22Rv1 (cell line): ENCODE measurements around the gene RAB43.

Experiments
- H3K27ac ChIP-seq: fragments of 450-650 bp; 2 replicates; pipeline ENCODE4 v1.5.1; 2017
- ZFX ChIP-seq: fragments of 450-650 bp; IDR thresholded peaks from 2 replicates; pipeline ENCODE4 v1.6.1; 2017; ENCODE audit warnings: antibody characterized with exemption, borderline replicate concordance
- TF ChIP-seq, protein P1 (sequence below): fragments of 450-650 bp; IDR thresholded peaks from 2 replicates; pipeline ENCODE4 v1.5.1; 2017; ENCODE audit warnings: mild to moderate bottlenecking

Gene RAB43

DNA sequence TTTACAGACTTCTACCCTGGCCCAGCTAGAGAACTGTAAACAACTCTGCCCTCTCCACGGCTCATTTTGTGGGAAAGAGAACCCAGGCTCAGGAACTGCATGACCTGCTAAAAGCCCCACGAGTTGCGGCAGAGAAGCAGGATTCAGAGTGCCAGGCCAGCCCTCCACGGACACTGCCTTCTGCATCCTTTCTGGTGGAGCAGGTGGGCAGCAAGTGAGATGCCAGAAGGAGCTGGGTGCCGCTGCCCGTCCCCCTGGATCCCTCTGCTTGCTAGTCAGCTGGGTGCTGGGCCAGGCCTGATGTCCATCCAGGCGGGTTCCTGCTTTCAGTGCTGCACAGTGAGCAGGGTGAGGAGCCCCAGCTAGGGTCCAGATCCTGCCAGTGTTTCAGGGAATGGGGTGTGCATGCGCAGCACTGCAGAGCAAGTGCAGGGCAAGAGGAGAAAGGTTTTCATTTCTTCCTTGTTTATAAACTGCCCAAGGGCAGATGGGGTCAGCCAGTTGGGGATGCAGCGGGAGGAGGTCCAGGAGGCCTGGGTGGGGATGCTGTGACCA is 5.2 kb upstream of the RAB43 start:
- no peak overlapping the region for H3K27ac ChIP-seq
- TF ChIP-seq ZFX = no peak
- TF ChIP-seq, protein P1, sequence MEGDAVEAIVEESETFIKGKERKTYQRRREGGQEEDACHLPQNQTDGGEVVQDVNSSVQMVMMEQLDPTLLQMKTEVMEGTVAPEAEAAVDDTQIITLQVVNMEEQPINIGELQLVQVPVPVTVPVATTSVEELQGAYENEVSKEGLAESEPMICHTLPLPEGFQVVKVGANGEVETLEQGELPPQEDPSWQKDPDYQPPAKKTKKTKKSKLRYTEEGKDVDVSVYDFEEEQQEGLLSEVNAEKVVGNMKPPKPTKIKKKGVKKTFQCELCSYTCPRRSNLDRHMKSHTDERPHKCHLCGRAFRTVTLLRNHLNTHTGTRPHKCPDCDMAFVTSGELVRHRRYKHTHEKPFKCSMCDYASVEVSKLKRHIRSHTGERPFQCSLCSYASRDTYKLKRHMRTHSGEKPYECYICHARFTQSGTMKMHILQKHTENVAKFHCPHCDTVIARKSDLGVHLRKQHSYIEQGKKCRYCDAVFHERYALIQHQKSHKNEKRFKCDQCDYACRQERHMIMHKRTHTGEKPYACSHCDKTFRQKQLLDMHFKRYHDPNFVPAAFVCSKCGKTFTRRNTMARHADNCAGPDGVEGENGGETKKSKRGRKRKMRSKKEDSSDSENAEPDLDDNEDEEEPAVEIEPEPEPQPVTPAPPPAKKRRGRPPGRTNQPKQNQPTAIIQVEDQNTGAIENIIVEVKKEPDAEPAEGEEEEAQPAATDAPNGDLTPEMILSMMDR = no peak

DNA sequence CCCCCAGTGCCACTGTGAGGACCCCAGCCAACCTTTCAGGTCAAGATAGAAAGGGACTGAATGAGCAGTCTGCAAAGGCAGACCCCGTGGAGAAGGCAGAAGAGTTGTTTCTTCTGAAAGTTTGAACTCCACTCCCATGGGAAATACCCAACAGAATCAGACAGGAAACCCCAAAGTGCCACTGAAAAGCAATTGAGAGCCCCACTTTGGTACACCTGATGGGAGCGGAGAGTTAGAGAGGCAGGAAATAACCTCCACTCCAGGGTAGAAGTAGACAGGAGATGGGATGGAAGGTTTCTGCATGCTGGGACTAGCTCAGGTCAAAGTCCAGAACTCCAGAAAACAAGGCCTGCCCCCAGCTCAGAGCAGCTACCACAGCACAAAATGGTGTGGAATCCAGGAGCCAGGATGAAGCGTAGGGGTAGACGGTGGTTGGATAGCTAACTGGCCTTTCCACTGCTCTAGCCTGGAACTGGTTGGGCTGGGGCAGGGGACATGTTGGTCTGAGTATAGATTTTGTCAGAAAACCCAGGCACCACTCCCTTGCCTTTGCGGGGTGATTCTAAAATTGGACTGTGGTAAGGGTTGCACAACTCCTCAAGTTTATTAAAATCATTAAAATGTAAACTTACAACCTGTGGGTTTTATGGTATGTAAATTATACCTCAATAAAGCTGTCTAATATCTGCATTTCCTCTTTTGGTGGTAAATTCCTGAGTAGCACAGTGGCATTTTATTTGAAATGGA is 1.9 kb upstream of the RAB43 start:
- no peak for TF ChIP-seq ZFX
- TF ChIP-seq, protein P1 = no peak
- peak overlapping the region; percentile 85 for H3K27ac ChIP-seq

DNA sequence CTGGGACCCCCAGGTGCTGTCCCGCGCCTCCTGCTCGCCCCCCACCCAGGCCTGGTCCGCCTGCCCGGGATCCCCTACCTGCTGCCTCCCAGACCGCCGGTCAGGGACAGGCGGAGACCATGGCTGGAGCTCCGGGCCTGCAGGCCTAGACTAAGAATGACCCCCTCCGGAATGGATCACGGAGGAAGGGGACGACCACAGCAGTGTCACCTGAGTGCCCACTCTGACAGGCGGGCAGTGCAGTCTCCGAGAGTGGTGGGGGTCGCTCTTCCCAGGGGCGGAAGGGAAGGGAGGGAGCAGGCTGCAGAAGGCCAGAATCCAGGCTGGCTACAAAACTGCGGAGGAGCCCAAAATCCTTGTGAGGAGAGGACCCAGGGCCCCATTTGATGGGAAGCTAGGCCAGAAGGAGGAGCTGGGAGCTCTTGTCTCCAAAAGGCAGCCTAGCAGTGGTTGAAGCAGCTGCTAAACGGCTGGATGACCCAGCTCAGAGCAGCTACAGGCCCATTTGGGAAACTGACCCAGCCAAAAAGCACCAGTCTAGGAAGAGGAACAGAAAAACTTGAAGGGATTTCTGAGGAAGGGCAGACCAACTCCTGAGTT is 908 bp upstream of the RAB43 start:
- TF ChIP-seq, protein P1 = no peak
- no peak for TF ChIP-seq ZFX
- peak overlapping the region; percentile 85 for H3K27ac ChIP-seq

DNA sequence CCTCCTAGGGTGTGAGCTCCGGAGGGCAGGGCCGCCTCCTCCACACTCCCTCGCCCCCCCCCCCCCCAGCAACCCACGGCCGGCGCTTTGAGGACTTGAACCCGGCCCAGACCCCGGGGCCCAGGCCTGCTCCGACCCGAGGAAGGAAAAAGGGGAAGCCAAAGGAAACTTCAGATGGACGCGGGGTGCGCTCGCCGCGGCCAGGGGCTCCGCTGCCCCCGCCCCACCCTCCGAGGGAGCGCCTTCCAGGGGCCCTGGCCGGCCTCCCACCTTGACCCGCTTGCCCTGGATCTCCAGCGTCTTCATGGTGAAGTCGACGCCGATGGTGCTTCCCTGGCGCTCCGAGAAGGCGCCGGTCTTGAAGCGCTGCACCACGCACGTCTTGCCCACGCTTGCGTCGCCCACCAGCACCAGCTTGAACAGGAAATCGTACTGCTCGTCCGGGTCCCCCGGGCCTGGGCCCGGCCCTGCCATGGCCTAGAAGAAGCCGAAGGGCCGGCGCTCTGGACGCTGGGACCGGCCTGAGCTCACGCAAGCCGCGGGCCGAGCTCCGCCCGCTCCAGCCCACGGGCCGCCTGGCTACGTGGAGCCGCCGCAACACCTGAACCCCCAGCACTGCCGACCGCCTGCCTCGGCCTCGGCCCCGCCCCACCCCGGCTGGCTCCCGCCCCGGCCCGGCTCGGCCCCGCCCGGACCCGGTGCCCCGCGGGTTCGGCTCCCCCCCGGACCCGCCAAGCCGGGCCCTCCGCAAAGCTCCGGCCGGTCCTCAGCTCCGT is 400 bp downstream of the RAB43 start:
- H3K27ac ChIP-seq = peak overlapping the region; percentile 85
- TF ChIP-seq, protein P1 = no peak
- TF ChIP-seq ZFX = no peak

DNA sequence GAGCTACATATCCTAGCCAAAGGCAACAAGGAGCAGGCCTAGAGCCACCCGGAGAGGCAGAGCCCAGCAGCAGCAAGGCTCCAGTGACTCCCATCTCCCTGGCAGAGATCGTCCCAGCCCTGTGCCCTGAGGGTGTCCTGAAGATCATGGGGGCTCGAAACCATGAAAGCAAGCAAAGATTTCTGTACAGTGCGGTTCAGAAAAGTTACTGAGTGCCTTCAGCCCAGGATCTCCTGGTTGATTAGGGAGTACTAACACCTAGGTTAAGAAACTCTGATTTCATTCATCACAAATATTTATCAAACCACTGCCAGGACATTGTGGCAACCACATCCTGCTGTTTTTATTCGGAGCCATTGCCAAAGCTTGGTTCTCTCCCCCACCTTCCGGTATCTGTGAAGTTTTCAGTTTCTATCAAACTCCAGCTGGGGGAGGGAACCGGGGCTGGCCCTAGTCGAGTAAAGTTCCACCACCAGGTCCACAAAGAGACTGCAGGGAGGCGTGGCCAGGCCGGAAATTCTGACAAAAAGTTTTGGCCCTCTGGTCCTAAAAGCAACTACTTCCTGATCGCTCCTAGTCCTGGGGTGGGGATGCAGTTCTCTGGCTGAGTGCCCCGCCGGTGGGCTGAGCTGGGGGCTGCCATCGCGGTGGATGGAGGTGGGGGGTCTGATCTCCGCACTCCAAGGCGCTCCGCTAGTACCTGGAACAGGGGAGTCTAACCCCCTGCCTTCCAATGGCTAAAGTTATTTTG is 1.2 kb downstream of the RAB43 start:
- TF ChIP-seq ZFX = no peak
- TF ChIP-seq, protein P1 = peak; percentile 32
- H3K27ac ChIP-seq = peak overlapping the region; percentile 85

DNA sequence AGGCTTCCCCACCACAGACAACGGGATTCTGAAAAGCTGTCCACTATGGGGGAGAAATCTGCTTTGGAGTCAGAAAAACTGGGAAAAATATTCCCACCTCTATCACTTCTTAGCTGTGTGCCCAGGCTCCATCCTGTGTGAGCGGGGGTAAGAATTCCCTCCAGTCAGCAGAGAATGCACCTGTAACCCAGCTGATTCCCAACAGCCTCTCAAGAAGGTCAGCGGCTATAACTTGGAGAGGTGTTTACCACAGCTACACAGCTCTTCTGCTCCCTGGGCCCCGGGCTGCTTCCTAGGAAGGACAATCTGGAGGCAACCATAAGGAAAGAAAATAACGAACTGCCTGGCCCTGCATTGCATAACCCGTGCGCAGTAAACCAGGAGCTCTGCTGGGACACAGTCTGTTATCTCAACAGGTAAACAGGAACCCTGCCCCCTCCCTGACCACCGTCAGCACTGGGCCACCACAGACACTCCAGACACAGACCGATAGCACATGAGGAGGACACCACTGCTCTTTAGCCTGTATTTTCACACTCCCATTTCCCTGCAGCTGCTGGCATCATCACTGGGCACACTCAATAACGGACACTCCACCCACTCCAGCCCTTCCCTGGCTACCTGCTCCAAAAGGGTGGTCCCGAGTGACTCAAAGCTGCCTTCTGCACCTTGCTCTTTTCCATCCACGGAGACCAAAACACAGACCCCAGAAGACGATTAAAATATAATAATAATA is 2.1 kb downstream of the RAB43 start:
- H3K27ac ChIP-seq = peak overlapping the region; percentile 85
- TF ChIP-seq ZFX = no peak
- TF ChIP-seq, protein P1 = no peak
